GM10266 (cell line): ENCODE results near the gene CERS3.

ENCODE experiments used
- DNase-seq: peaks from one replicate; pipeline ENCODE4 v3.0.0; 2012; ENCODE audit errors: extremely low spot score
- CTCF ChIP-seq: IDR thresholded peaks from 2 replicates; pipeline ENCODE4 v1.5.1; 2012; ENCODE audit warnings: mild to moderate bottlenecking, low read depth; ENCODE audit not compliant: control insufficient read depth, insufficient read depth; ENCODE audit errors: missing control alignments

The CERS3 gene

GRCh38 chr15:100544946-100545345 is 16.2 kb upstream of the CERS3 start:
- no peak for DNase-seq
- no peak for TF ChIP-seq CTCF

GRCh38 chr15:100544338-100544841 is 15.6 kb upstream of the CERS3 start:
- no peak for DNase-seq
- no peak for TF ChIP-seq CTCF

- DNase-seq: no peak
- no peak for TF ChIP-seq CTCF
Observed at GRCh38 chr15:100542290-100542689, 13.5 kb upstream of the CERS3 start.

- TF ChIP-seq CTCF: no peak
- DNase-seq: no peak
Observed at GRCh38 chr15:100537331-100537730, 8.6 kb upstream of the CERS3 start.

- no peak for TF ChIP-seq CTCF
- no peak for DNase-seq
Observed at GRCh38 chr15:100536733-100537132, 8.0 kb upstream of the CERS3 start.

GRCh38 chr15:100533886-100534285 is 5.1 kb upstream of the CERS3 start:
- DNase-seq: no peak
- TF ChIP-seq CTCF: no peak

GRCh38 chr15:100531823-100532327 is 3.1 kb upstream of the CERS3 start:
- no peak for TF ChIP-seq CTCF
- no peak for DNase-seq
